ENCODE measurements around the gene CST3. TPM values are rescaled to one million over a fixed set of nuclear protein-coding genes. Genes with fewer than 3 reads are reported as not detected.

CST3 gene
- total RNA-seq, 2 experiments from 2014 or later: 21.8 to 24.2 TPM

GRCh38 chr20:23634044-23634801, 3.5 kb downstream of the CST3 start:
- Mint-ChIP-seq H3K27ac (no peak overlapping the region), H3K4me1 (ENCODE audit: low read depth) (peaks cover 5% of the 10 kb centered on the region), H3K27me3 (peaks cover 30% of the 10 kb centered on the region), H3K9me3 (no peaks in the 10 kb centered on the region), H3K4me3 (no peak overlapping the region), H3K36me3 (ENCODE audit: low read depth) (no peaks in the 10 kb centered on the region)
- intact Hi-C loops (cut with DNase I, micrococcal nuclease): no loop called here
- ChIA-PET POLR2A (interaction anchor here (0.6 kb wide), 1 partner anchor 1920 kb away, joined by 3 read pairs; no protein-coding TSS in a partner anchor), CTCF (no interaction called here)
- Histone ChIP-seq H3K27ac (ENCODE audit: low read depth in 1 of 2, low read length in 2 of 2) (no peak overlapping the region), H3K4me1 (ENCODE audit: insufficient read depth, low read length) (no peaks in the 10 kb centered on the region), H3K4me3 (ENCODE audit: low read length) (no peak overlapping the region), H3K36me3 (ENCODE audit: insufficient read depth, low read length) (no peaks in the 10 kb centered on the region), H3K9me3 (ENCODE audit: control insufficient read depth in 1 of 2, insufficient read depth in 1 of 2, low read length in 2 of 2) (peaks cover 0 to 2% of the 10 kb centered on the region in 2 experiments), H3K27me3 (ENCODE audit: control insufficient read depth in 1 of 2, insufficient read depth in 2 of 2, low read length in 2 of 2) (peaks cover 5 to 9% of the 10 kb centered on the region in 2 experiments)
- no peak for TF ChIP-seq CTCF (IDR thresholded peaks at IDR 0.05)
- DNase-seq (no peak), ATAC-seq (ENCODE audit: poor library complexity) (no peak)

- Mint-ChIP-seq H3K27me3 (peaks cover 29% of the 10 kb centered on the region), H3K4me3 (no peak overlapping the region), H3K36me3 (ENCODE audit: low read depth) (no peaks in the 10 kb centered on the region), H3K4me1 (ENCODE audit: low read depth) (peaks cover 5% of the 10 kb centered on the region), H3K27ac (no peak overlapping the region), H3K9me3 (no peaks in the 10 kb centered on the region)
- ChIA-PET POLR2A (no interaction called here), CTCF (no interaction called here)
- no peaks in the 10 kb centered on the region for H3K36me3 ChIP-seq (ENCODE audit: insufficient read depth, low read length)
- H3K4me1 ChIP-seq (ENCODE audit: insufficient read depth, low read length): no peaks in the 10 kb centered on the region
- intact Hi-C loops (cut with DNase I, micrococcal nuclease): no loop called here
- TF ChIP-seq CTCF (IDR thresholded peaks at IDR 0.05): no peak
- ATAC-seq (ENCODE audit: poor library complexity) (no peak), DNase-seq (no peak)
- H3K27me3 ChIP-seq (ENCODE audit: control insufficient read depth in 1 of 2, insufficient read depth in 2 of 2, low read length in 2 of 2): peaks cover 7 to 9% of the 10 kb centered on the region in 2 experiments
- no peak overlapping the region for H3K4me3 ChIP-seq (ENCODE audit: low read length)
- H3K27ac ChIP-seq (ENCODE audit: low read depth in 1 of 2, low read length in 2 of 2): no peak overlapping the region
- peaks cover 0 to 2% of the 10 kb centered on the region in 2 experiments for H3K9me3 ChIP-seq (ENCODE audit: control insufficient read depth in 1 of 2, insufficient read depth in 1 of 2, low read length in 2 of 2)
Observed at GRCh38 chr20:23632711-23633573, 4.8 kb downstream of the CST3 start.

- peaks cover 0 to 2% of the 10 kb centered on the region in 2 experiments for H3K9me3 ChIP-seq (ENCODE audit: control insufficient read depth in 1 of 2, insufficient read depth in 1 of 2, low read length in 2 of 2)
- H3K9me3 Mint-ChIP-seq: no peaks in the 10 kb centered on the region
- no peaks in the 10 kb centered on the region for H3K36me3 Mint-ChIP-seq (ENCODE audit: low read depth)
- H3K4me1 ChIP-seq (ENCODE audit: insufficient read depth, low read length): no peaks in the 10 kb centered on the region
- POLR2A ChIA-PET: no interaction called here
- TF ChIP-seq CTCF (IDR thresholded peaks at IDR 0.05): no peak
- H3K27me3 ChIP-seq (ENCODE audit: control insufficient read depth in 1 of 2, insufficient read depth in 2 of 2, low read length in 2 of 2): peaks cover 6 to 9% of the 10 kb centered on the region in 2 experiments
- no peak for DNase-seq
- H3K4me3 ChIP-seq (ENCODE audit: low read length): no peak overlapping the region
- ATAC-seq (ENCODE audit: poor library complexity): no peak
- CTCF ChIA-PET: no interaction called here
- H3K4me3 Mint-ChIP-seq: no peak overlapping the region
- H3K4me1 Mint-ChIP-seq (ENCODE audit: low read depth): peaks cover 5% of the 10 kb centered on the region
- H3K27ac ChIP-seq (ENCODE audit: low read depth in 1 of 2, low read length in 2 of 2): no peak overlapping the region
- H3K36me3 ChIP-seq (ENCODE audit: insufficient read depth, low read length): no peaks in the 10 kb centered on the region
- H3K27ac Mint-ChIP-seq: no peak overlapping the region
- peaks cover 28% of the 10 kb centered on the region for H3K27me3 Mint-ChIP-seq
- intact Hi-C loops (cut with DNase I, micrococcal nuclease): no loop called here
Observed at GRCh38 chr20:23631981-23632710, 5.6 kb downstream of the CST3 start.
